GM12873 (cell line): ENCODE measurements around the gene THY1.

Experiments
- TF ChIP-seq, protein P1 (sequence below): IDR thresholded peaks from 2 replicates; pipeline ENCODE4 v1.5.1; 2012; ENCODE audit warnings: low read depth, mild to moderate bottlenecking, moderate library complexity, low read length, control low read depth; ENCODE audit not compliant: insufficient read depth; ENCODE audit errors: missing control alignments

Gene THY1

GRCh38 chr11:119461229-119461963, 38.4 kb upstream of the THY1 start:
- TF ChIP-seq, protein P1, sequence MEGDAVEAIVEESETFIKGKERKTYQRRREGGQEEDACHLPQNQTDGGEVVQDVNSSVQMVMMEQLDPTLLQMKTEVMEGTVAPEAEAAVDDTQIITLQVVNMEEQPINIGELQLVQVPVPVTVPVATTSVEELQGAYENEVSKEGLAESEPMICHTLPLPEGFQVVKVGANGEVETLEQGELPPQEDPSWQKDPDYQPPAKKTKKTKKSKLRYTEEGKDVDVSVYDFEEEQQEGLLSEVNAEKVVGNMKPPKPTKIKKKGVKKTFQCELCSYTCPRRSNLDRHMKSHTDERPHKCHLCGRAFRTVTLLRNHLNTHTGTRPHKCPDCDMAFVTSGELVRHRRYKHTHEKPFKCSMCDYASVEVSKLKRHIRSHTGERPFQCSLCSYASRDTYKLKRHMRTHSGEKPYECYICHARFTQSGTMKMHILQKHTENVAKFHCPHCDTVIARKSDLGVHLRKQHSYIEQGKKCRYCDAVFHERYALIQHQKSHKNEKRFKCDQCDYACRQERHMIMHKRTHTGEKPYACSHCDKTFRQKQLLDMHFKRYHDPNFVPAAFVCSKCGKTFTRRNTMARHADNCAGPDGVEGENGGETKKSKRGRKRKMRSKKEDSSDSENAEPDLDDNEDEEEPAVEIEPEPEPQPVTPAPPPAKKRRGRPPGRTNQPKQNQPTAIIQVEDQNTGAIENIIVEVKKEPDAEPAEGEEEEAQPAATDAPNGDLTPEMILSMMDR = no peak

DNA sequence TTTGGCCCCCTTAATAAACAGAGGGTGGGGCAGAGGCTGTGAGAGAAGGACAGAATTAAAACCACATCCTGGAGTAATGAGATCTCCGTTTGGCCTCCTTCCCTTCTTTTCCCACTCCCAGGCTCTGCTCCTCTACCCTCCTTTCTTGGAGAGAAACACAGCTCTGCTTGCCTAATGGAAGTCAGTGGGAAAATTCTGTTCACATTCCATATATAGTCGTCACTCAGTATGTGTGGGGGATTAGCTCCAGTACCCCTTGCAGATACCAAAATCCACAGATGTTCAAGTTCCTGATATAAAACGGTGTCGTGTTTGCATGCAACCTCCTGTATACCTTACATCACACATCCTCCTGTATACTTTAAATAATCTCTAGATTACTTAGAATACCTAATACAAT, 37.6 kb upstream of the THY1 start:
- TF ChIP-seq, protein P1 = no peak

- TF ChIP-seq, protein P1 = no peak
These were observed 37.1 kb upstream of the THY1 start for GRCh38 chr11:119460097-119460496.

DNA sequence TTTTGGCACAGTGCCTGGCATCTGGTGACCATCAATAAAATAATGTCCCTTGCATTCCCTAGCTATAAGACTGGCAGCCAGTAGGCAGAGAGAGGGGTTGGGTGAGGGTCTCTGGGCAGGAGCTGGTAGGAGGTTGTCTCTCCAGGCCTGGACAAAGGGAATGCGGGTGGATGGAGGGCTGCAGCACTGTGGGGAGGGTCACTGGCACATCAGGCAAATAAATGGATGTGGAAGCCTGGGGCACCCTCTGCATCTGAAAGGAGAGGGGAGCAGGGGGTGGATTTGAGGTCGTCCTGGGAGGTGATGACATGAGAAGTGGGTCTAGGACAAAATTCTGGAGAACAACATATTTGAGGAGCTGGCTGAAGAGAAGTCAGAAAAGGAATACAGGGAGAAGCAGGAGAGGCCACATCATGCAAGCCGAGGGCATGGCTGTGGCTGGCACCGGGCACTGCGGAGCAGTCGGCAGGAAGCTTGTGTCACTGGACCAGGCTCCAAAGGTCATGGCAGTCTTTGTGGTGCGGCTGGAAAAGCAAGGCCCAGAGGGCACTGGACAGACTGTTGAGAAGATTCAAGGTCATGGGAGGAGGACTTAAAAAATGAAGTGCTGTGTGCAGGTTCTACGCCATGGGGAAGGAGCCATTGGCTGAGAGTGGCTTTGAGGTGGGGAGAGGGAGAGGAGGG, 36.5 kb upstream of the THY1 start:
- TF ChIP-seq, protein P1 = no peak

DNA sequence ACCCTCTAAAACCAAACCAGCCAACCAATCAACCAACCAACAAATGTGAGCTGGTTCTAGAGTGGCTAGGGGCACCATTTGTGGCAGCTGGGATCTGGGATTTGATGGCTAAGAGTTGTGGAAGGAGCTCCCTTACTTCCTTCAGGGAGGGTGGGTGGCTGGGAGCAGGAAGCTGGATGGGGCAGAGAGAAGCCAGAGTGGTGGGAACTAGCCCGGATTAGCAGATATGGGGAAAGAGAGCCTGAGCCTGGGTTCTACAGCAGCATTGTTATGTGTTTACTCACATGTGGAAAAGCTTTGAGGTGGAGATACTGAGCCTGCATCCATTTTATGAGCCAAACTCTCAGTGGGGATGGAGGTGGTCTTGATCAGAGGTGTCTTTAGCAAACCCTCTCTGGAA, 30.9 kb upstream of the THY1 start:
- TF ChIP-seq, protein P1 = no peak

DNA sequence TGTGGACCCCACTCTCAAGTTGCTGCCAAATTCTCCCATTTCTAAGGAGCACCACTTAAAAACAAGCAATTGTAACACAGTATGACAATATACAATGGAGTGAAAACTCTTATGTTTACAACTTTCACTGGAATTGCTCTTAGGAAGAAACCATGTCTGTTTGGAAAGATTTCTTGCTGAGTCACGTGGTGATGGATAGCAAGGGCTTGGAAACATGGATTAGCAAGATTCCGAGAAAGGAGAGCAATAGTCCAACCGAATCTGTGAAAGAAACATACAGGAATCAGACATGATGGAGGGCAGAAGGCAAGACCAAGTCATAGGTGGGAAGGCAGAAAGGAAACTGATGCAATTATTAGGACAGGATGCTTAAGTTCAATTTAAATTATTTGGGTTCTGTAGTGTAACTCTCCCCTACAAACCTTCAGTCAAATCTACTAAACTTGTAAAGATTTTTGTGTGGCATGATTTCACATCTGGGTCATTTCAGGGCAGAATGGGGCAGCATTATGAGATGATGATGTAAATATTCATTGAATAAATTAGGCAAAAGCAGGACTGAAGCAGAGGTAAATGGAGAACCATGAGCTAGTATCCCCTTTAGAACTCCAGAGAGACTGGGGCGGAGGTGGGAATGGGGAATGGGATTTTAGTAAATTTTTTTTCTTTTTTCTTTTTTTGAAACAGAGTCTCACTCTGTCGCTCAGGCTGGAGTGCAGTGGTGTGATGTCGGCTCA, 27.8 kb upstream of the THY1 start:
- TF ChIP-seq, protein P1 = no peak

- TF ChIP-seq, protein P1 = no peak
These were observed 26.5 kb upstream of the THY1 start for GRCh38 chr11:119449498-119449897.
